NCI-H774 (cell line): ENCODE results near the gene CRABP2.

Source experiments
- DNase-seq: peaks from one replicate; lab custom pipeline; 2025; lab: John Stamatoyannopoulos, UW

The CRABP2 gene

DNA sequence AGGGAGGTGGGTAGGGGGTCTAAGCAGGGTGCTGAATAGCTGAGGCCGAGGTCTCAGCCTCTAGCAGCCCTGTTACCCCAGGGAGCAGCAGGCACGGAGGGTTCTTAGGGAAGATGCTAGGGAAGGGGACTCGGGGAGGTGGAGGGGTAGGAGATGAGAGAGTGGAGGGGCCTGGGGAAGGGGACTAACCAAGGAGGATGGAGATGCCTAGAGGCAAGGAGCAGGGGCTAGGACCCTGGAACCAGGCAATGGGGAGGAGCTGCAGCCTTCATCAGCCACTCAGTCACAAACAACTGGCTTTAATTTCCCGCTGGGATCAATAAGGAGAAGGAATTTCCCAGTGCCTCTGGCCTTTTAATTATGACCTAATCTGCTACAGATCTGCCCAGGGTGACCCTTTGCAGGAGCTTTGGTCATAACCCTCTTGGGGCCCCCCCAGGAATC is 2.9 kb upstream of the CRABP2 start:
- no peak for DNase-seq

DNA sequence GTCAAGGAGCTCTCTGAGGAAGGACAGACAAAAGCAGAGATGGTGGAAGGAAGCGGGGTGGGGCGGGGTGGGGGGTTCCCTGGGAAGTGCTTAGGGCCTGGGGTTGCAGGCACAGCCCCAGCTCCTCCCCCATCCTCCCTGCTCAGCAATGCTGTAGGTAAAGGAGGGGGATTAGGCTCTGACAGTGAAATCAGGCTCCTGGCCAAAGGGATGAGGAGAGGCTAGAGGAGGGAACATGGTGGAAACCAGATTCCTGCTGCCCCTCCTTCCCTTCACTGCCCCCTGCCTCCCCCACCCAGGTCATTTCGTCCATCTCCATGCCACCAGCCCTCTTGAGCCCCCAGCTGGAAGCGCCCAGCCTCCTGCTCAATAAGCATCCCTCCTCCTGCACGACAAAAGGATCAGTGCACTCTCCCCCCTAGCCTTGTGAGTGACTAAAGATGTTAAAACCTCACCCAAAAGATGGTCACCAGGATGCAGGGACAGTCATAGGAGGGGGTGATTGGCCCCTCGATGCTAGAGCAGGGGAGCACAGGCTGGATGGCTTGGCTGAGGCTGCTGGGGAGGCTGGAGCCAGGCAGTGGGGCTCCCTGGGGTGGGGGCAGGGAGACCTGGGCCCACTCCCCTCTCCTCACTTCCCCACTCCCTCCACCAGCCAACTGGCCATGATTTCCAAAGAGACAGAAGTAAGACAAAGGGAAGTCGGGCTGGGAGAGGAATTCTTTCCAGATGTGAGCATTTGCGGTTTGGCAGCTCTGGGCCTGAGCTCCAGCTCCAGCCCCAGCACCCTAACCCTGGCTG is 2.2 kb upstream of the CRABP2 start:
- no peak for DNase-seq

DNA sequence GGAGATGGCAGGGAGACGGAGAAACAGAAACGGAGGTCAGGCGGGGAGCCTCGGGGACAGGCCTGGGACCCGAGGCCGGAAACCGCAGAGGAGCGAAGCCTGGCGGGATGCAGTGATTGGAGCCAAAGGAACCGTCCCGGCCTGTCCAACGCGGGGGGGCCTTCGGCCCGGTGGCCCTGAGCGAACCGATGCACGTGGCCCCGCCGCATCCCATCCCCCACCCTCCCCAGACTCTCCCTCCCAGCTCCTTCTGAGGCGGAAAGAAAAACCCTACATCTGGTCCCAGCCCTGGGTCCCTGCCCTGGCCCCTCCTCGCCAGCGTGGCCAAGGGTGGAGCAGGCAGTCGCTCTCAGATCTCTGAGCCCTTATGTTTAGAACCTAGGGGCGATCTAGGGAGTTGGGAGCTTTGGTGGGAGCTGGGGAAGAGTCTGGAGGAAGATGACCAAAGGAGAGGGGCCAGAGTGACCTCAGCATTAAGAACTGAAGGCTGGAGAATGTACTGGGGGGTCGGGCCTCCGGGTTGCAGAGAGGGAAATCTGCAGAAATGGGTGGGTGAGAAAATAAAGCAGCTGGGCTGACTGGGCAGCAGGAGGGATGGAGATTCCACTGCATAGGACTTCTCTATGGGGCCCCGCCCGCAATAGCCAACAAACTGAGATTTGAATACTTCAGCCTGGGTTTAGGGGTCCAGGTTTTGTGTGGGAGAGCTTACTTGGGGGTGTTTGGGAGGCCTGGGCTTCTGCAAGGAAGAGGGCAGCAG is 1.5 kb upstream of the CRABP2 start:
- DNase-seq = no peak

DNA sequence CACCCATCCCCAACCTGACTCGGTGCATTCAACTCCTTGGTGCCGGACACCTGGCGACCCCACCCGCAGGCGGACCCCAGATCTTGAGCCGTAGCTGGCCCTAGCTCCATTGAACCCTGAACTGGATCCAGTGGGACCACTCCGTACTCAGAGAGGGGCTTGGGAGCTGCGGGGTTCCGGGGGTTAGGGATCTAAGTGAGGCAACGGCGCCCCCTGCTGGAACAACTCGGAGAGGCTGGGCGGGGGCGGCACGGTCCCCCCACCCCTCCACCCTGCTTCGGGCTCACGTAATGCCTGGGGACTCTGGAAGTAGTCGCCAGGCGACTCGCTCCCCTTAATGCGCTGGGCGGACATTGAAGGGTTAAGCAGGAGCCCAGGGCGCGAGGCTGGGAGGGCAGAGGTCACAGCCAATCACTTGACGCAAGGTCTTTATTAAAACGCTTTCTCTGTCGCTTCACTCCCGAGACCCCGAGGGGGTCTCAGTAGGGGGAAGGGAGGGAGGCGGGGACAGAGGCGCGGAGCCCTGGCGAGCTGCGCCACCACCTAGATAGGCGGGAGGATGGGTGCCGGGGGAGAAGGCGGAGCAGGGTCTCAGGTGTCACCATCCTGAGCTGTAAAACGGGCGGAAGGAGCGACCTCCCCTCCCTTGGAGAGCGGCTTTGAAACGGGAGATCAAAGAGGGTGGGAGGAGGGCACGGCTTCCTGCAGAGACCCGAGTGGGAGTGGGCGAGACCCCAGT is 704 bp upstream of the CRABP2 start:
- peak; percentile 16 for DNase-seq

DNA sequence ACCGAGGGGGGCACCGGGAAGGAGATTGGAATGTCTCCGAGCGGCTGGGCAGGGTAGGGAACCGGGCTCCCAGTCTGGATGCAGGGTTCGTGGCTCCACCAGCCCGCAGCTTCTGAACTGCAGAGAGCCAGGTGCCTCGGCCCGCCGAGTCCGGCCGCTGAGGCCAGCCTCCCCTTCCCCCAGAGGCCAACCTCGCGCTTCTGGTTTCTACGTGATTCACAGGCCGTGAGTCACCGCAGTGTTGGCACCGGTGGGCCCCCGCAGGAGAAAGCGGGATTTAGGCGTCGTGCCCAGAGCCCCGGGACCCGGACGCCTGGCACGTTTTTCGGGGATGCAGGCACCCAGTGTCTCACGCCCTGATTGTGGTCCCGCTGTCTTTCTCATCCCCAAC is 458 bp downstream of the CRABP2 start:
- no peak for DNase-seq

DNA sequence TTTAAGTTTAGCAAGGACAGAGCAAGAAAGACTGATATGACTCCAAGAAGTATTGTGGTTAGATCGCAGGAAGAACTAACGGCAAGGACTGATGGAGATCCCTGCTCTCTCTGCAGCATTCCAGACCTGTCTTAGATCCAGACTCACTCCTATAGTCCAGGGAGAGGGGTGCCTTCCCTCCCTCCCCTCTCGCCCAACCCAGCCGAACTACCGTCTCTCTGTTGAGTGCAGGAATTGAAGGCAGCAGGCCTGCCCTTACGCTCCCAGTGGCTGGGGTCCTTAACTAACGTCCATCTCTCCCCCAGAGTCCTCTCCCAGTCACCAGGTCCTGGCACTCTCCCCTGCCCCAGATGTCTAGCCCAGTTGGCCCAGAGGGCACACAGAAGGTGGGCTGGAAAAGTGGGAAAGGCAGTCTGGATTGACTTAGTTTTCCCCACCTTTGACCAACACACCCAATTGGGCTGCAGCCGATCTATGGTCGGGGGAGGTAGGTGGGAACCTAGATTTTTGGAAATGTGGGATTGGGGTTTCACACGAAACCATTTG is 1.1 kb downstream of the CRABP2 start:
- no peak for DNase-seq

DNA sequence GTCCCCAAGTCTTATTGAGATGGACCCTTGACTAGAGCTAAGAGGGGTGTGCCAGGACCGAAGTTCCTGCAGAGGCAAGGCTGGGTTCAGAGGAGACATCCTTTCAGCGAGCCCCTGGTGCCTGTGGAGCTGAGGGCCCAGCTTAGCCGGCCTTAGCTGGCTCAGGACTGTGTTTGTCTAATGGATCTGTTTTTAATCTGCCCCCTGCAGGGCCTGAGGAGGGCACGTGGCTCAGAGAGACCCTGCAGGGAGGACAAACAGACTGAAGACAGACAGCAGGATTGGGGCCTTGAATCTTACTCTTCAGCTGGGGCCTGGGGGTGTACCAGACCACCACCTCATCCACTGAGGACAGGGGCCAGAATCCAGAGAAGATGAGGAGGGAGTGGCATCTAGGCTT is 1.6 kb downstream of the CRABP2 start:
- no peak for DNase-seq

DNA sequence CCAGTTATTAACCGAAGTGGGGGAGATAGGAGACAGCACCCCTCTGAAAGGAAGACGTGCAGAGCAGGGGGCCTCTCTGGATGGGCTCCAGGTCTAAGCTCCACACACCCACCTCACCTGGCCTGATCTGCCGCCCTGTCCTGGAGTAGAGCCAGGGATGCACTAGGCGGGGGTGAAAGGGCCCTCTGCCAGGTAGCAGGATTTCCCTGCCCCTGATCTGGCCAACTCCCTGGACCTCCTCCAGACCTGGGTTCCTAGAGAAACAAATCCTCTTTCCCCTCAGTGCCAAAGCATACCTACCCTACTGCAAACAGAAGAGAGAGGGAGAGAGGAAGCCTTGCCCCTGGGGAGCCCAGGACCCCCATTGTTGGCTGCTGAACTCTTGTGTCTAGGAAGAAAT is 2.0 kb downstream of the CRABP2 start:
- DNase-seq = no peak

DNA sequence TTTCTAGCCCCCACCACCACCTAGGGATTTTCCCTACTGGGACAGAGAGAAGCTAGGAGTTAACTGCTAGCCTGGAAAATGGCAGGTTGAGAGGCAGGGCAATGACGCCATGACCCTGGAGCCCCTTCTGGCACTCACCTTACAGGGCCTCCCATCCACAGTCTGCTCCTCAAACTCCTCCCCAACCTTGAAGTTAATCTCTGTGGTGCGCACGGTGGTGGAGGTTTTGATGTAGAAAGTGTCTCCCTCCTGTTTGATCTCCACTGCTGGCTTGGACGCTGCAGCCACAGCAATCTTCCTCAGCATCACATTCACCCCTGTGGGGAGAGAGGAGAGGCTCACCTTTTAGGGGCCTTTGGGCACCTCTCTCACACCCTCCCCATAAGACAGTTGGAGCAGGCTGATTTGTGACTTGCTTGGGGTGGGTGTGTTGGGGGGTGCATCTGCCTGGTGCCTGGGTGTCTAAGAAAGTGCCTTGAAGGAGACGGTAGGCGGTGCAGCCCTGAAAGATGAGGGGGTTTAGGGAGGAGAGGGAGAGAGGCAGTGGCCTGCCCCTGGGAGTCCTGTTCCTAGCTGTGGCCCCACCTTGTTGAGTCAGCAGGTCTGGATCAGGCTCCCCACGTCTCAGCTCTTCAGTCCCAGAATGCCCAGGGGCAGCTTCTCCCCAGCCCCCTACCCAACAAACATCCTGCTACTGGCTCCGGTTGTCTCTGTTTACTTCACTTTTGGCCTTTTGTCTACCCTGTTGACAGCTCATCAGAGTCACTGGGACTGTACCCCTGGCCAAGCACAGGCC is 4.4 kb downstream of the CRABP2 start:
- DNase-seq = no peak

DNA sequence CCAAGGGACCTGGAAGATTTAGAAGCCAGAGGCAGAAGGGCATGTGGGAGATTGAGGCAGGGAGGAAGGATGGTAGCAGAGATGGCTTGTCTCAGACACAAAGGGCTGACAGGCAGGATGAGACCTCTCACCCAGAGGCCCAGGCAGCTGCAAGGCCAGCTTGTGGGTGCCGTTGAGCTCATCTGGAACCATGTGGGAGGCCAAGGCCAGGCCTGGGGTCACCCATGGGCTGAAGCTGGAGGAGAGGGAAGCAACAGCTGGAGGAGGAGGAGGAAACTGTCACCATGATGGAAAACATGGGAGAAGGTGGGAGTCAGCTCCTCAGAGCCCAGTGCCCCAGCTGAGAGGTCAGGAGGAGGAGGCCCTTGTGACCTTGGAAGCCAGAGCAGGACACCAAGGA is 6.4 kb downstream of the CRABP2 start:
- no peak for DNase-seq

DNA sequence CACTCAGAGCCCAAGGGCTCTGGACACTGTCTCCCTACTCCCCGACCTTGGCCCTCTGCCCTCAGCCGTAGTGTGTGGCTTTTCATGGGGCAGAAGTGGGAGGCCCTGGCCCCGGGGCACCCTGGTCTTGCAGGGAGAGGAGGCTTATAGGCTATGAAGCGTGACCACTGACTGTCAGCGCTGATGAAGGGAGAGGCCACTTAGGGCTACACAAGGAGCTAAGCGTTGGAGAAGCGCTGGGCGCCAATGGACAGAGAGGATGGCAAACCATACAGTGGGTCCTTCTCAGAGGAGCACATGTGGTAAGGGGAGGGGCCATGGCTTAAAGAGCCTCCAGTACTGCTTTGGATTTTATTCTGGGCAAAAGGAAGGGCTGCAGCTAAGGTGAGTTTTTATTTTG is 7.9 kb downstream of the CRABP2 start:
- DNase-seq = no peak

DNA sequence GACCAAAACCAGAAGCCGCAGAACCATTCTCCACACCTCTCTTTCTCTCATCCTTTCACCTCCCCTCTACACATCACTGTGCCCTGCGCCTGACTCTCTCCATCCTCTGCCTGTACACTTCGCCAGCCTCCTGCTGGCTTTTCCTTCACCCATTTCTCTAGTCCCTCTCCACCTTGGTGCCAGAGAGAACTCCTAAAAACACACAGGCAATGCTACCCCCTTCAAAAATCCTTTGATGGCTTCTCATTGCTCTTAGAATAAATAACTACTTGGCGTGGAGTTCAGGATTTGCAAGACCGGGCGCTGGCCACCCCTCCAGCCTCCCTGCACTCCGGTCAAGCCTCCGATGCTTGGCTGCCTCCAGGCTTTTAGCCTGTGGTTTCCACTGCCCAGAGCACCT is 8.6 kb downstream of the CRABP2 start:
- DNase-seq = no peak

DNA sequence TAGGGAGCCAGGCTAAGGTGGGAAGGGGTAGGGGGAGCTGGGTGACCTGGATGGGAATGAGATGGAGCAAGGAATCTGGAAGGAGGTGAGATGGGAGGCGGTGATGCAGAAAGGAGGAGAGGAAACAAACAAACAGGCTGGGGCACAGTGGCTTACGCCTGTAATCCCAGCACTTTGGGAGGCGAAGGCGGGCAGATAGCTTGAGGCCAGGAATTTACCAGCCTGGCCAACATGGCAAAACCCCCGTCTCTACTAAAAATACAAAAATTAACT is 10.8 kb downstream of the CRABP2 start:
- no peak for DNase-seq

DNA sequence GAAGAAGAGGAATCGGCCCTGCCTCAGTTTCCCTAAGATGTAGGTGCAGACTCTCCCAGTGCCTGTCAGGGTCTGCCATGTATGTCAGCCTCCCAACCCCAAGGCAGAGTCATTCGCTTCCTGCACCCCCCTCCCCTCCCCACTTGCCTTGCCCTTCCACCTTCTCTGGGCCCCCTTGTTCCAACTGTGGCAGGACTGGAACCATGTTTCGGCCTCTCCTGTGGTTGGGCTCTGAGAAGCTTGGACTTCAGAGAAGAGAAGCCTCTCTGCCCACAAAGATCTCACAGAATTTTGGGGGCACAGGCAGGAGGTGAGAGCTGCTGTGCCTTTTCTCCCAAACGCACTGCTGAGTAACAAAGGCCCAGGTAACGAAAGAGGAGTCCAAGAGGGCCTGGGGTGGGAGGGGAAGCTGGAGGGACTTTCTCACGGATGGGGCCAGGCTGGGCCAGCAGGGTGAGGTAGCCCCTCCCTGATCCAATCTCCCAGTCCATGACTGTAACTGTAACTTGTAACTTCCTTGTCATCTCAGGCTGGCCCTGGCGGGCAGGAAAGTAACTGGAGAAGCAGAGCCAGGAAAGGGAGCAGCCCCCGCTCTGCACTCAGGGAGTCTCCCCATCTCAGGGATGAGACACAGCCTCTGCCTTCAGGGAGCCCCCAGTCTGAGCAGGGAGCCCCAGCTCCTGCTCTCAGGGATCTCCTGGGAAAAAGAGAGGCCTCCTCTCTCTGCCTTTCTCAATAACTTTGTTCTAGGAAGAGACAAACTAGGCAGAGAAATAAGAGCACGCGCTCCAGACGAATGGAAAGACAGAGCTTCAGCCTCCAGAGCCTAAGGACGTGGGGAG is 11.3 kb downstream of the CRABP2 start:
- DNase-seq = no peak

DNA sequence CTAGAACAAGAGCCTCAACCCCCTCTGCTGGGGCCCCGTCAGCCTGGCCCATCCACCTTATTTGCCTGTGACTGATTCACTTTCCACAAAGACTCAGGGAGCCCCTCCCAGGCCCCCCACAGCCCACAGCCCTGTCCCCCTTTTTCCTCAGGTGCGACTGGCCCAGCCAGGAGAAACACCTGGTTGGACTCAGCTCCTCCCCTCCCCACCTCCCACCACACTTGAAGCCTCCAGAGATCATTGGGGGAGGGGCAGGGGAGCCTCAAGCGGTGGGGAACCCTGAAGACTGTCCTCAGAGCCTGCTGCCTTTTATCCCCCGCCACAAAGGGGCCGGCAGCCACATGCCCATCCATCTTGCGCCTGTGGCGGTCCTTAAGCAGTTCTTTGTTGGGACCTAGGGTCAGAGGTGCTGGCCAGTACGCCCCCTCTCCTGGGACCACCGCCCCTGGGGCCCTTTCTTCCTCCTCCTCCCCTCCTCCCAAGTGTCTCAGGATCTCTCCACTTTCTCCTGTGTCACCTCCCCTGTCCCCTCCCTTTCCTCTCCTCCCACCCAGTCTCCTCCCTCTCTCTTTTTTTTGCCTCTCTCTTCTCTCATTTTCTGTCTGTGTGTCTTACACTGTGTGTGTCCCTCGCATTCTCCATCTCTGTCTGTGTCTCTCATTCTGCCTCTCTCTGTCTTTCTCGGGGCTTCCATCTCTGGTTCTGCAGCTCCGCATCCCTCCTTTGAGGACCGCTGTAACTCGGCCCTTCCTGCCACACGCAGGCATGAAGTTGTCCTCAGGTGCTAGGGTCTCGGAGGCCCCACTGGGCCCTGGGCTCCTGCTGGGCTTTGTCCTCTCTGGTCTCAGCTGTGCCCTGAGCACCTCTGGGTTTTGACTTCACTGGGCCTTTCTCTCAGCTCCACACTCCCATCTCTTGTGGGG is 12.2 kb downstream of the CRABP2 start:
- DNase-seq = peak; percentile 48

DNA sequence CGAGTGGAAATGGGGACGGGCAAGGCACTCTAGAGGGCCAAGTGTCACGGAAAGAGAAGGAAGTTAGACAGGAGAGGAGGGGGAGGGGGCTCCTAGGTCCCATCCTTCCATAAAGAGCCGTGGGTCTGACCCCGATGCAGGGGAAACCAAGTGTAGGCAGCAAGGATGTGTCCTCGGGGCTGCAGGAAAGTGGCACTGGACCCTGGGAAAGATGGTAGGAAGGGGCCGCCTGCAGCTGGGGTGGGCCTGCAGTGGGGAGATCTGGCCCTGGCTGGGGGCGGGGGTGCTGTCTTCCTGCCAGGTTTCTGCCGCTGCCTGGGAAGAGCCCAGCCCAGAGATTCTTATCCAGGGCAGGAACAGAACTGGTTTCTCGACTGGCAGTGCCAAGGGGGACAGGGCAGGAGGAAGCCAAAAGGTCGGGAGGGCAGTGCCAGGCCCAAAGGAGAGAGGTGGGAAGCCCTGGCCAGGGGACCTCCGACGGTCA is 12.9 kb downstream of the CRABP2 start:
- DNase-seq = no peak

DNA sequence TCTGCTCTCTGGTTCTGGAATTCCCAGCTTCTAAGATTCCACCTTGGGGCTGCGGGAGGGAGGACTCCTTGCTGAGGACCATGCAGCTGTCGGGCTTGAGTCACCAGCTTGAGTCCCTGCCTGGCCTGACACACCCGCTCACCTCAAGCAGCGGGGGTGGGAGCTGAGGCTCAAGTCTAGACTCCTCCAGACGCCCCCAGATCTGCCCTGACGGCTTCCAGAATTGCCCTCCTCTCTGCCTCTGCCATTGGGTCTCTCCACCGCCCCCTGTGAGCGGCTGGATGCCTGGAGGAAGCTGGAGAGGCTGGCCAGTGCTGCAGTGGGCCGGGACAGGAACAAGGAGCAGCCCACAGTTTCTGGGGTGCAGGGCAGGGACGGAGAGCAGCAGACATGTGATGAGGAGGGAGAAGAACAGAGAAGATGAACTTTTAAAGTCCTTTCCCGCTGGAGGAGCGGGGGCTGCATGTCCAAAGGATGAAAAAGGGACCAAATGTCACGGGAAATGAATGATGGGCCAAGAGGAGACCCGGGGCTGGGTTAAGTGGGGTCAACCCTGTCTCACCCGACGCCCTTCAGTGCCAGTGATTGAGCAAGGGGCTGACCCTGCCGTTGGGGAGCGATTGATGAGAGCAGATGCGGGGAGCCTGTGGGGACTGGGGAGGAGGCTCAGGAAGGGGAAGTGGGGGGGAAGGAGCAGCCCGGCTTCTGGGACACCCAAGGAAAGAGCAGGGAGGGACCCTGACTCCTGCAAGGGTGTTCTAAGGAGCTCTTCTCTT is 13.5 kb downstream of the CRABP2 start:
- no peak for DNase-seq

DNA sequence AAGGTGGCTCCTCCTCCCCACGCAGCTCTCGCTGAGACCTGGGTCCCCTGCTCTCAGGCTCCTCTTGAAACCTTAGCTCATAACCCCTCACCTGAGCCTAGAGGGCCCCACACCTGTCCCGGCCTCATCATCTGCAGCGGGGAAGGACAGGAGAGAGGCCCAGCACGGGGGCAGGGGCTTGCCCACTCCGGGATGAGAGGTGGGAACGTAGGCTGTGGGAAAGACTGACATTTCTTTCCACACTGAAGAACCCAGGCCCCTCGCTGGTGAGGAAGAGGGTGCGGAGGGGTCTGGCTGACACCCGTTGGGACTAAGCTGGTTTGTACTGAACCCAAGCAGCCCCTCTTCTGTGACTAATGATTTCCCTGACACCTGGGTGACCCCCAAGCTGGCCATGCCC is 14.2 kb downstream of the CRABP2 start:
- no peak for DNase-seq

DNA sequence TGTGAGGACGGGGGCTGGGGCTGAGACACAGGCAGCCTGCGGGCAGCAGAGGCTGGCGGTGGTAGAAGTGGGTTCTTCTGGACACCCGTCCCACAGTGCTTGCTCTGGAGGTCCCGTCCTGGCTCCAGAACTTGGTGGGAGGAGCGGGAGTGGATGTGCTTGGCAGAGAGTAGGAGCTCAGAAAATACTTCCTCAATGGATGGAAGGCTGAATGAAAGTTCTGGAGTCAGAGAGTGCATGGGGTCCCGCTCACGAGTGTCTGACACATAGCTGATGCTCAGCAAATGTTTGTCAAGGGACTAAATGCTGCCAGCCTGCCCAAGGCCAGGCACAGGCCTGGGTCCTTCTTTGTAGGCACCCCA is 14.7 kb downstream of the CRABP2 start:
- DNase-seq = no peak
